Measurements from ENCODE around the gene CLCN3. TPM values are rescaled to one million over a fixed set of nuclear protein-coding genes. Genes with fewer than 3 reads are reported as not detected.

Gene CLCN3
- total RNA-seq, 1 experiment from 2014 or later = 38.3 TPM

DNA sequence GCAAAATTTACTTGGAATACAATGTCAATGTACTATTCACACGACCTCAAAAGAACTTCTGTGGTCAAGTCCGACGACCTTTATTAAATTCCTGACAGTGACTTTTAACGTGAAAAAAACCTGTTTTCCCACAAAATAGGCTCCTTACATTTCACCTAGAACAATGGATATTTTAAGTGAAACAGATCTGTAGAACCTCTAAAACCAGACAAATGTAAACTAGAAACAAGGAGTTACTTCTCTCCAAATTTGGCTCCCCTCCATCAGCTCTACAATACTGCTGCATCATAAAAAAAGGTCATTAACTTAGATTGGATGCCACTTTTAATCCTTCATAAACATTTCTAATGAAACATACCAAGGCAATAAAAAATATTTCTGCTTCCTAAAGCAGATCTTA, 9.2 kb upstream of the CLCN3 start:
- no peak for TF ChIP-seq TCF7L2 (IDR thresholded peaks at IDR 0.05; ENCODE audit: low read depth, low read length)
- TF ChIP-seq, protein P1, sequence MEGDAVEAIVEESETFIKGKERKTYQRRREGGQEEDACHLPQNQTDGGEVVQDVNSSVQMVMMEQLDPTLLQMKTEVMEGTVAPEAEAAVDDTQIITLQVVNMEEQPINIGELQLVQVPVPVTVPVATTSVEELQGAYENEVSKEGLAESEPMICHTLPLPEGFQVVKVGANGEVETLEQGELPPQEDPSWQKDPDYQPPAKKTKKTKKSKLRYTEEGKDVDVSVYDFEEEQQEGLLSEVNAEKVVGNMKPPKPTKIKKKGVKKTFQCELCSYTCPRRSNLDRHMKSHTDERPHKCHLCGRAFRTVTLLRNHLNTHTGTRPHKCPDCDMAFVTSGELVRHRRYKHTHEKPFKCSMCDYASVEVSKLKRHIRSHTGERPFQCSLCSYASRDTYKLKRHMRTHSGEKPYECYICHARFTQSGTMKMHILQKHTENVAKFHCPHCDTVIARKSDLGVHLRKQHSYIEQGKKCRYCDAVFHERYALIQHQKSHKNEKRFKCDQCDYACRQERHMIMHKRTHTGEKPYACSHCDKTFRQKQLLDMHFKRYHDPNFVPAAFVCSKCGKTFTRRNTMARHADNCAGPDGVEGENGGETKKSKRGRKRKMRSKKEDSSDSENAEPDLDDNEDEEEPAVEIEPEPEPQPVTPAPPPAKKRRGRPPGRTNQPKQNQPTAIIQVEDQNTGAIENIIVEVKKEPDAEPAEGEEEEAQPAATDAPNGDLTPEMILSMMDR (IDR thresholded peaks at IDR 0.05) = no peak
- TSS peak; percentile 79 for BruUV-seq (replicated peaks)
- Histone ChIP-seq H3K9me3 (ENCODE audit: control insufficient read depth, insufficient read depth, low read depth, low read length) (no peaks in the 10 kb centered on the region), H3K36me3 (ENCODE audit: control insufficient read depth, insufficient read depth, low read length) (peaks cover 2% of the 10 kb centered on the region; the same call in 1 of the 2 replicates), H3K27ac (ENCODE audit: low read length) (peak overlapping the region; percentile 61; the same call in 1 of the 2 replicates), H3K27me3 (ENCODE audit: control insufficient read depth, insufficient read depth, low read length) (no peaks in the 10 kb centered on the region), H3K4me1 (ENCODE audit: control insufficient read depth, insufficient read depth, low read length) (peaks cover 4% of the 10 kb centered on the region; the same call in 1 of the 2 replicates), H3K4me3 (ENCODE audit: low read depth in 2 of 2, low read length in 2 of 2) (peak overlapping the region; percentile 21 to 88; a peak in 3 of 4 replicates)
- CTCF ChIA-PET = no interaction called here
- POLR2A ChIA-PET = no interaction called here
- intact Hi-C loops (cut with micrococcal nuclease; ENCODE audit: unreplicated experiment) = no loop called here
- DNase-seq (ENCODE audit: low read depth, low spot score) (no peak), ATAC-seq (no peak)
- in situ Hi-C loops (cut with HindIII; ENCODE audit: low pct_unique_long_range_greater_than_20kb, low sequenced_read_pairs) = no loop called here

DNA sequence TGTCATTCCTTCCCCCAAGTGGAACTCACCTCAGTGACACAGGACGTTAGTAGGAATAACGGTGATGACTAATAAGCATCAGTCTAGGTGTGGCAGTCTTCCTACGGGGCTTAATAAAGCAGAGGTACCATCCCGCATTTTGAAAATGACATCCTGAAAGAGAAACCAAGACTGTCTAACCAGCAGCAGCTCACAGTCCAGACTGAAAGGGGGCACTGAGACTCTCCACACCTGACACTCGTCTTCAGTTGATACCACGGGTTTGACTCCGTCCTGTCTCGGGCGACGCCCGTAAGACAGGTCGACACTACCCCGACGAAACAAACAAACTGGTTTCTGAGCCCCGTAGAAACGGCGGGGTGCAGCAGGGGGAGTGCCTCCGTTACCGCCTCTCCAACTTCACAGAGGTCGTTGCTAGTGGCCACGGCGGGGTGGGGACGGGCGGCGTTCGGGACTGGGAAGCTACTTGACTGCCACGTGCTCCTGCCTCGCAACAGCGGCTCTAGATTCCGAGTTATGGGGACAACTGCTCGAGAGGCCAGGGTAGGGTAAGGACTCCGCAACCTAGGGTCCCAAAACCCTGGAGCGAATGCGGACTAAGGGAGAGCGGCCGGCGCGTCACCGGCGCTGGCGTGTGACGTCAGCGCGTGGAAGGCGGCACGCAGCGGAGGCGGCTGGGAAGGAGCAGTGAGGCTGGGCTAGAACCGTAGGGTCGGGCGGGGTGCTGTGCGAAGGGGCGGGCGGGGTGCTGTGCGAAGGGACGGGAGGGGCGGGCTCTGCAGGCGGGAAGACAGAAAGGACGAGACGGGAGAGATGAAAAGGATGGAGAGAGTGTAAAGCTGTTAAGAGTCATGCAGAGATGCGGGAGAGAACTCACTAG, 8.1 kb upstream of the CLCN3 start, which contains the start of gene NEK1:
NEK1 (minus strand) TSS at position 593 of the 880 bp plus-strand sequence. CDS start 9,953 bp downstream, outside the sequence.
- H3K4me3 ChIP-seq (ENCODE audit: low read depth in 2 of 2, low read length in 2 of 2) = peak within 1 kb of the TSS; percentile 88 to 93
- intact Hi-C loops (cut with micrococcal nuclease; ENCODE audit: unreplicated experiment) = loop anchor here (2.0 kb wide), 1 partner anchor 111 kb away; no protein-coding TSS in a partner anchor
- peaks cover 4% of the 10 kb centered on the region; the same call in 1 of the 2 replicates for H3K4me1 ChIP-seq (ENCODE audit: control insufficient read depth, insufficient read depth, low read length)
- H3K36me3 ChIP-seq (ENCODE audit: control insufficient read depth, insufficient read depth, low read length) = peaks cover 2% of the 10 kb centered on the region; the same call in 1 of the 2 replicates
- ChIA-PET POLR2A (interaction anchor here (0.7 kb wide), 1 partner anchor 304 kb away, joined by 9 read pairs; no protein-coding TSS in a partner anchor), CTCF (interaction anchor here (0.7 to 0.8 kb wide), 3 partner anchors 92 to 478 kb away, joined by 3 to 5 read pairs (median 3); no protein-coding TSS in a partner anchor)
- TF ChIP-seq, protein P1 (IDR thresholded peaks at IDR 0.05) = no peak
- peak; percentile 79 for TF ChIP-seq POLR2AphosphoS5 (IDR thresholded peaks at IDR 0.05; ENCODE audit: low read depth, low read length)
- TF ChIP-seq TCF7L2 (IDR thresholded peaks at IDR 0.05; ENCODE audit: low read depth, low read length) = no peak
- peak; percentile 77; the same call in 1 of the 2 replicates for TF ChIP-seq SIN3A (IDR thresholded peaks at IDR 0.05; ENCODE audit: borderline replicate concordance, insufficient read depth, low read depth, low read length)
- TF ChIP-seq, protein P2, sequence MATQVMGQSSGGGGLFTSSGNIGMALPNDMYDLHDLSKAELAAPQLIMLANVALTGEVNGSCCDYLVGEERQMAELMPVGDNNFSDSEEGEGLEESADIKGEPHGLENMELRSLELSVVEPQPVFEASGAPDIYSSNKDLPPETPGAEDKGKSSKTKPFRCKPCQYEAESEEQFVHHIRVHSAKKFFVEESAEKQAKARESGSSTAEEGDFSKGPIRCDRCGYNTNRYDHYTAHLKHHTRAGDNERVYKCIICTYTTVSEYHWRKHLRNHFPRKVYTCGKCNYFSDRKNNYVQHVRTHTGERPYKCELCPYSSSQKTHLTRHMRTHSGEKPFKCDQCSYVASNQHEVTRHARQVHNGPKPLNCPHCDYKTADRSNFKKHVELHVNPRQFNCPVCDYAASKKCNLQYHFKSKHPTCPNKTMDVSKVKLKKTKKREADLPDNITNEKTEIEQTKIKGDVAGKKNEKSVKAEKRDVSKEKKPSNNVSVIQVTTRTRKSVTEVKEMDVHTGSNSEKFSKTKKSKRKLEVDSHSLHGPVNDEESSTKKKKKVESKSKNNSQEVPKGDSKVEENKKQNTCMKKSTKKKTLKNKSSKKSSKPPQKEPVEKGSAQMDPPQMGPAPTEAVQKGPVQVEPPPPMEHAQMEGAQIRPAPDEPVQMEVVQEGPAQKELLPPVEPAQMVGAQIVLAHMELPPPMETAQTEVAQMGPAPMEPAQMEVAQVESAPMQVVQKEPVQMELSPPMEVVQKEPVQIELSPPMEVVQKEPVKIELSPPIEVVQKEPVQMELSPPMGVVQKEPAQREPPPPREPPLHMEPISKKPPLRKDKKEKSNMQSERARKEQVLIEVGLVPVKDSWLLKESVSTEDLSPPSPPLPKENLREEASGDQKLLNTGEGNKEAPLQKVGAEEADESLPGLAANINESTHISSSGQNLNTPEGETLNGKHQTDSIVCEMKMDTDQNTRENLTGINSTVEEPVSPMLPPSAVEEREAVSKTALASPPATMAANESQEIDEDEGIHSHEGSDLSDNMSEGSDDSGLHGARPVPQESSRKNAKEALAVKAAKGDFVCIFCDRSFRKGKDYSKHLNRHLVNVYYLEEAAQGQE (IDR thresholded peaks at IDR 0.05; ENCODE audit: insufficient read depth in 1 of 2, low read depth in 2 of 2, low read length in 1 of 2) = no peak
- H3K27ac ChIP-seq (ENCODE audit: low read length) = peak within 1 kb of the TSS; percentile 89
- peak; percentile 99 for ATAC-seq
- no peaks in the 10 kb centered on the region for H3K27me3 ChIP-seq (ENCODE audit: control insufficient read depth, insufficient read depth, low read length)
- BruUV-seq (replicated peaks) = no TSS peak
- peak; percentile 43 for DNase-seq (ENCODE audit: low read depth, low spot score)
- in situ Hi-C loops (cut with HindIII; ENCODE audit: low pct_unique_long_range_greater_than_20kb, low sequenced_read_pairs) = no loop called here
- no peaks in the 10 kb centered on the region for H3K9me3 ChIP-seq (ENCODE audit: control insufficient read depth, insufficient read depth, low read depth, low read length)

Measured in Panc1 (cell line).